Prostate gland (tissue), 2 donors: Measurements from ENCODE around the gene PRR12.

Source experiments
- POLR2A ChIP-seq: fragments of 450-650 bp; IDR thresholded peaks from one replicate; pipeline ENCODE4 v1.6.1; 2016; ENCODE audit warnings: antibody characterized with exemption, mild to moderate bottlenecking
- POLR2AphosphoS5 ChIP-seq: sonication (generic); formaldehyde crosslinking; IDR thresholded peaks from one replicate; pipeline ENCODE4 v1.6.1; 2017; ENCODE audit warnings: antibody characterized with exemption
- TF ChIP-seq, protein P1 (sequence below), 4 experiments: fragments of 200-600 bp in 2 of 4; fragments of 450-650 bp in 2 of 4; sonication (generic) in 2 of 4; IDR thresholded peaks; 1 replicate in 3 of 4; 2 replicates in 1 of 4; pipeline ENCODE4 v1.5.1; 2016 to 2019; ENCODE audit warnings: antibody characterized with exemption in 4 of 4, mild to moderate bottlenecking in 2 of 4, moderate library complexity in 2 of 4

DNA sequence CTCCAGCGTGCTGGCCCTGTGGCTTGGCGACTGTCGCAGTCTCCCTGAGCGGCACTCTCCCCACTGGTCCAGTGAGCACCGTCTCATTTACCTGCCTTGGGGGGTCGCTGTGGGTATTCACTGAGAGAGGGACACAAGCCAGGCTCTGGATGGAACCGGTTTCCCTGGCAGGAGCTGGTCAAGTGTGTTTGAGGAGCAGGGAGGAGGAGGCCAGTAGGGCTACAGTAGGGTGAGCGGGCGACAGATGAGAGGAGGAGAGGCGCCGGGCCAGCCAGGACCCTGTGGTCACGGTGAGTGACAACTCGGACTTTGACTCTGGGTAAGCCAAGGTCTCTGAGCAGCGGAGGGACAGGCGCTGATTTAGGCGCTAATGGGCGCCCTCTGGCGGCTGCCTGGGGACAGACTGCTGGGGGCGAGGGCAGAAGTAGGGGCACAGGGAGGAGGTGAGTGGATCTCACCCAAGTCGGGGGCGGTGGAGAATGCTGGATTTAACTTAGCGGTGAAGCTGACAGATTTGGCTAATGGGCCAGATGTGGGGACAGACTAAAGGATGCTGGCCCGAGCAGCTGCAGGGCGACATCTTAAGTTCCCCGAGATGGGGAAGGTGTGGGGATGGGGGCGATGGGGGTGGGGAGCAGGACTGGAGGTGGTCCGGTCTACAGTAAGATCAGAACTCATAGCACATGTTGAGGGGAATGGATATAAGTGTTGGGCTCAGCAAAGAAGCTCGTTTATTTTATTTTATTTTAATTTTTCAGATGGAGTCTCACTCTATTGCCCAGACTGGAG is 81.3 kb downstream of the PRR12 start:
- TF ChIP-seq POLR2A (no peak), POLR2AphosphoS5 (peak; percentile 54)
- TF ChIP-seq, protein P1, sequence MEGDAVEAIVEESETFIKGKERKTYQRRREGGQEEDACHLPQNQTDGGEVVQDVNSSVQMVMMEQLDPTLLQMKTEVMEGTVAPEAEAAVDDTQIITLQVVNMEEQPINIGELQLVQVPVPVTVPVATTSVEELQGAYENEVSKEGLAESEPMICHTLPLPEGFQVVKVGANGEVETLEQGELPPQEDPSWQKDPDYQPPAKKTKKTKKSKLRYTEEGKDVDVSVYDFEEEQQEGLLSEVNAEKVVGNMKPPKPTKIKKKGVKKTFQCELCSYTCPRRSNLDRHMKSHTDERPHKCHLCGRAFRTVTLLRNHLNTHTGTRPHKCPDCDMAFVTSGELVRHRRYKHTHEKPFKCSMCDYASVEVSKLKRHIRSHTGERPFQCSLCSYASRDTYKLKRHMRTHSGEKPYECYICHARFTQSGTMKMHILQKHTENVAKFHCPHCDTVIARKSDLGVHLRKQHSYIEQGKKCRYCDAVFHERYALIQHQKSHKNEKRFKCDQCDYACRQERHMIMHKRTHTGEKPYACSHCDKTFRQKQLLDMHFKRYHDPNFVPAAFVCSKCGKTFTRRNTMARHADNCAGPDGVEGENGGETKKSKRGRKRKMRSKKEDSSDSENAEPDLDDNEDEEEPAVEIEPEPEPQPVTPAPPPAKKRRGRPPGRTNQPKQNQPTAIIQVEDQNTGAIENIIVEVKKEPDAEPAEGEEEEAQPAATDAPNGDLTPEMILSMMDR (IDR thresholded peaks at IDR 0.05) = peak; percentile 68 to 80 (median 72)
